Parathyroid adenoma (tissue), 2 donors: ENCODE data around the gene BEGAIN.

ENCODE experiments used
- H2AFZ ChIP-seq: fragments of 300-600 bp; sonication (generic); one replicate; pipeline ENCODE4 v1.7.0; 2017; ENCODE audit warnings: antibody characterized with exemption, mild to moderate bottlenecking
- H3K27ac ChIP-seq: fragments of 300-600 bp; sonication (generic); one replicate; pipeline ENCODE4 v1.7.0; 2017
- H3K27me3 ChIP-seq: fragments of 300-600 bp; sonication (generic); one replicate; pipeline ENCODE4 v1.7.0; 2017; ENCODE audit warnings: low read length; ENCODE audit not compliant: control insufficient read depth, insufficient read depth
- H3K36me3 ChIP-seq: fragments of 300-600 bp; sonication (generic); one replicate; pipeline ENCODE4 v1.7.0; 2017; ENCODE audit warnings: low read length; ENCODE audit not compliant: control insufficient read depth, insufficient read depth
- H3K4me1 ChIP-seq: fragments of 300-600 bp; sonication (generic); one replicate; pipeline ENCODE4 v1.7.0; 2017; ENCODE audit warnings: control low read depth
- H3K4me2 ChIP-seq: fragments of 300-600 bp; sonication (generic); one replicate; pipeline ENCODE4 v1.7.0; 2017; ENCODE audit warnings: low read length
- H3K4me3 ChIP-seq: fragments of 300-600 bp; sonication (generic); one replicate; pipeline ENCODE4 v1.7.0; 2017; ENCODE audit warnings: low read depth, low read length
- H3K79me2 ChIP-seq: fragments of 300-600 bp; sonication (generic); one replicate; pipeline ENCODE4 v1.7.0; 2017; ENCODE audit warnings: control low read depth
- H3K9ac ChIP-seq: fragments of 300-600 bp; sonication (generic); one replicate; pipeline ENCODE4 v1.7.0; 2017; ENCODE audit warnings: mild to moderate bottlenecking
- H3K9me3 ChIP-seq: fragments of 300-600 bp; sonication (generic); one replicate; pipeline ENCODE4 v1.7.0; 2017; ENCODE audit warnings: low read length; ENCODE audit not compliant: control insufficient read depth
- CTCF ChIP-seq: fragments of 300-600 bp; sonication (generic); IDR thresholded peaks from one replicate; pipeline ENCODE4 v1.7.0; 2017; ENCODE audit warnings: antibody characterized with exemption, mild to moderate bottlenecking
- donor health status: primary hyperparathyroidism.

BEGAIN gene

DNA sequence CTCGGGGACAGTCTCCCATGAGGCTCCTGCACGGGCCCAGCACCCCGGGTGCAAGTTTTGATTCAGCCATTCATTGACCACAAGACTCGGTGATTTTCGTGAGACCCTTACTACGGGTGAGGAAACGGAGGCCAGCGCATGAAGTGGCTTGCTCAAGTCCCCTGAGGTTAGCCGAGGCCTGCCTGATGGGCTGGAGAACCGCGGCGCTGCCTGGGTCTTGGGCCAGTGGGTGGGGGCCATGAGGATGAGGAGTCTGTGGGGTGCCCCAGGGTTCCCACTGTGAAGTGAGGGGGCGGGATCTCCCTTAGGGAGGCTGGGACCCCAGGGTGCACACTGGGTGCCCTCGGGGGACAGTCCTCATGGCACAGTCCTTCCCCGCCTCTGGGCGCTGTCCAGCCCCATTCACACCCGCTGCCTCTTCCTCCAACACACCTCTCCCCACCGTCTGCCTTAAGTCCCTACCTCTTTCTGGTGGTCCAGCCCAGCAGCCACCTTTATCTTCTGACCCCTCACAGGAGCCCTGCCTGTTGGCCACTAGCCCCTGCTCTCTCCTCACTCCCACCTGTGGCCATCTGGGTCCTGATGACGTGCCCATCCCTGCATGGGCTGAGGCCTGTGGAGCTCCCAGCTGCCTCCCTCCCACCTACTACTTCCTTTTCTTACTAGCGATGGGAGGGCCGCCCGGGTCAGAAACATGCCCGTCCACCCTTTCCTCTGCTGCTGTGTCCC, 16.3 kb downstream of the BEGAIN start:
- Histone ChIP-seq H3K4me1 (peaks cover 5% of the 10 kb centered on the region), H3K9ac (no peak overlapping the region), H3K27me3 (no peaks in the 10 kb centered on the region), H3K4me3 (no peak overlapping the region), H3K4me2 (no peak overlapping the region), H2AFZ (no peak overlapping the region), H3K9me3 (no peaks in the 10 kb centered on the region), H3K36me3 (no peaks in the 10 kb centered on the region), H3K27ac (no peak overlapping the region), H3K79me2 (peaks cover 6% of the 10 kb centered on the region)
- no peak for TF ChIP-seq CTCF

DNA sequence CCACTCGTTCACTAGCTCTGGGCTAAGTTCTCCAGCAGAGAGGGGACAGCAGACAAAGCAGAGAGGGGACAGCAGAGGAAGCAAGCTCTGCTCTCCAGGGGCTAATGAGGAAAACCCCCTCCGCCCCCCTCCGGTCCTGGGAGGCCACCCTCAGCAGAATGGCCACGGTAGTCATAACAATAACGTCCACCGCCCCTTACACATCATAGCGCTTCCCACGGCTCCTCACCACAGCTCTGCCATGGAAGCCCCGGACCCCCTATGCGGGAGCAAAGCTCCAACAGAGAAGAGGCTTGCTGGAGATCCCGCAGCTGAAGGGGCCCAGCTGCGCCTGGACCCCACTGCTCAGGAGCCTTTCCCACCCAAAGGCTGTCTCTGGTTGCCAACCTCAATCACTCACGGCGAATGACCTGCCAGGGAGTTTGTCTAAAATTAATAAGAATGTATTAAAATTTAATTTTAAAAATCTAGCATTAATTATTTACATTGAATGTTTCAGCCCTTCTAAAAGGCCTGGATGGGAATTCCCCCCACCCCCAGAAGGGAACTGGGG, 17.4 kb downstream of the BEGAIN start:
- peaks cover 5% of the 10 kb centered on the region for H3K4me1 ChIP-seq
- peak overlapping the region; percentile 74 for H3K4me3 ChIP-seq

DNA sequence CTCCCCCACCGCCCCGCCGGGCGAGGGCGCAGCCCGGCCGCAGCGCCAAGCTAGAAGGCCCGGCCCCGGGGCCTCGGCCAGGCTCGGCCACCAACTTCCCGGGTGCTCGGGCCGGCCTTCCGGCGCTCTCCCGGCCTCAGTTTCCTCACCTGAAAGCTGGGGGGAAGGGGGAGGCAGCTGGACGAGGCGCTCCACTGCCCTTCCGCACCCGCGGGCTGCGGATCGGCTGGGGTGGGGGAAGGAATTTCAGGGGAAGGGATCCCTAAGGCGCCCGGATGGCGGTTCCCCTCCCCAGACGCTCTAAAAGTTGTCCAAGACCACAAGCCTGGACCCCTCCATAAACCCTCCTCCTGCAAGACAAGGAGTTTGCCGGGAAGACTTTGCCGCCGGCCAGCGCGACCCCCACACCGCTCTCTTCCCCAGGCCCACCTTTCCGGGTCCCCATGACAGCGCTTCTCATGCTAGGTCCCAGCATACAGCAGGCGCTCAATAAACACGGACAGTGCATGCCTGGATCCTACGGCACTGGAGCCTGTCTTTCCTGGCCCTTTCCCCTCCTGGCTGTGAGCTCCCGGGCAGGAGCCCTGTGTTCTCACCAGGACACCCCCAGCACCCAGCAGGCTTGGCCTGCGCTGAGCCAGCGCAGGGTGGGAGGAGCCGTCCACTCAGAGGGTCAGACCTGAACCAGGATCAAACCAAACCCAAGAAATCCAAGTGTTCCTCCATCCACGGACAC, 18.1 kb downstream of the BEGAIN start:
- Histone ChIP-seq H3K27ac (no peak overlapping the region), H3K9ac (peak overlapping the region; percentile 63), H3K27me3 (no peaks in the 10 kb centered on the region)

More for the DNA sequence above, 17.4 kb downstream of the BEGAIN start:
- Histone ChIP-seq H2AFZ (peak overlapping the region; percentile 84), H3K36me3 (no peaks in the 10 kb centered on the region), H3K79me2 (peaks cover 9% of the 10 kb centered on the region), H3K27me3 (no peaks in the 10 kb centered on the region), H3K4me2 (peak overlapping the region; percentile 91), H3K9ac (no peak overlapping the region), H3K9me3 (no peaks in the 10 kb centered on the region), H3K27ac (no peak overlapping the region)
- TF ChIP-seq CTCF, result no peak

DNA sequence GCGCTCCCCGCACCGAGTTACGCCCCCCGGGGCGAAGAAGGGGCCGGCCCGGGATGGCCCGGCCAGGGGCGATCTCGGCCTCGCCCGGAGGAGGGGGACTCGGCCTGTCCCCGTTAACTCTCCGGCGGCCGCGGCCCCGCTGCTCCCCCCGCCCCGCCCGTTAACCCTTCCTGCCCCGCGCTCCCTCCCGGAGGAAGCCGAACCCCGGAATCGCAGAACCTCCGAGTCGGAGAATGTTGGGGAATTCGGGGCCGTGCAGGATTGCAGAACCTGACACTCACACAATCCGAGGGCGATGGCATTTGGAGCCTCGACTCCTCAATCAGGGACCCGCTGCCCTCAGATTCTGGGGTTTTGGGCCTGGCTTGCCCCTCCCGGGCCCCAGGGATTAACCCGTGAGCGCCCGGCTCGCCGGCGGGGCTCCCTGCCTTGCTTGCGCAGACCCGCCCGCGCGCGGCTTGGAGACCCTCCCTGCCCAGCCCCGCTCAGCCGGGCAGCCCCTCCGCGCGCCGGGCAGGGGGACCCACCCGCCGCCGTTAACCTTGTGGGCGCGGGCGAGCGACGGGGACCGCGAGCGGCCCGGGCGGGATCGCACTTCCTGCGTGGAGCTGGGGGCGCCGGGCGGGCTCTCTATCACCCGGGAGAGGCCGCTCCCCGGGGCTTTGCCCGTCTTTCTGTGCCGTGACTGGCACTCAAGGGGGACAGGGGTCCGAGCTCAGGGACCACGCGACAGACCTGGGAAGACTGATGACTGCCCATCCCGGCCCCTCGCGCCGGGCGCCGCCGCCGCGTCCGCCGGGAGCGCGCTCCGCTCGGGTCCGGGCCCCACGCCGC, 18.8 kb downstream of the BEGAIN start:
- Histone ChIP-seq H3K27me3 (no peaks in the 10 kb centered on the region), H2AFZ (peak overlapping the region; percentile 79), H3K79me2 (peaks cover 9% of the 10 kb centered on the region), H3K9me3 (no peaks in the 10 kb centered on the region), H3K4me3 (peak overlapping the region; percentile 74), H3K27ac (no peak overlapping the region), H3K9ac (no peak overlapping the region), H3K4me2 (peak overlapping the region; percentile 91), H3K4me1 (peaks cover 5% of the 10 kb centered on the region), H3K36me3 (no peaks in the 10 kb centered on the region)
- no peak for TF ChIP-seq CTCF

More for the DNA sequence above, 18.1 kb downstream of the BEGAIN start:
- Histone ChIP-seq H3K4me1 (peaks cover 5% of the 10 kb centered on the region), H3K36me3 (no peaks in the 10 kb centered on the region), H3K79me2 (peaks cover 9% of the 10 kb centered on the region), H3K9me3 (no peaks in the 10 kb centered on the region), H3K4me2 (peak overlapping the region; percentile 91), H2AFZ (peak overlapping the region; percentile 84), H3K4me3 (peak overlapping the region; percentile 74)
- TF ChIP-seq CTCF, result no peak
